SK-N-SH (cell line): ENCODE results near the gene SIPA1L2. TPM values are rescaled to one million over a fixed set of nuclear protein-coding genes. Genes with fewer than 3 reads are reported as not detected.
A peak's percentile ranks its signal among the peaks of the same experiment; 100 is the strongest.
"Not testable (repeated sequence)": the region's sequence is repeated elsewhere in the genome, so short reads cannot be mapped to it uniquely, and the experiment has no call there.

Experiments used
- CTCF ChIA-PET: fragments of 300-600, 350-600 bp; formaldehyde crosslinking; extraction: SDS; loops from one replicate; lab custom pipeline; 2021; lab: Yijun Ruan, JAX
- POLR2A ChIA-PET: fragments of 350-600 bp; sonication (Branson Sonifier 250); formaldehyde crosslinking; extraction: SDS; loops from one replicate; lab custom pipeline; 2020; ENCODE audit warnings: antibody characterized with exemption, inconsistent platforms; lab: Yijun Ruan, JAX
- DNase-seq: peaks from one replicate; pipeline ENCODE4 v3.0.0; 2012
- H2AFZ ChIP-seq: fragments of 200-600 bp; sonication (generic); 2 replicates; pipeline ENCODE4 v1.8.1; 2016; ENCODE audit warnings: antibody characterized with exemption, mild to moderate bottlenecking, low read depth
- H3F3A ChIP-seq: fragments of 200-600 bp; sonication (generic); replicated peaks from 2 replicates; pipeline ENCODE3; 2016; ENCODE audit warnings: antibody characterized with exemption, mild to moderate bottlenecking; ENCODE audit not compliant: insufficient read depth
- H3K27ac ChIP-seq, 2 experiments: fragments of 200-500 bp in 1 of 2; fragments of 200-600 bp in 1 of 2; sonication (Bioruptor generic) in 1 of 2; sonication (generic), shearing (Covaris generic) in 1 of 2; 2 replicates each; pipeline versions ENCODE4 v1.5.1 to v1.6.1; 2014 to 2016; ENCODE audit warnings: low read depth in 2 of 2, inconsistent platforms in 1 of 2, low read length in 1 of 2, mild to moderate bottlenecking in 1 of 2, mixed read lengths in 1 of 2
- H3K27me3 ChIP-seq: fragments of 200-600 bp; sonication (generic), shearing (Covaris generic); 2 replicates; pipeline ENCODE4 v1.6.1; 2016; ENCODE audit warnings: mixed run types; ENCODE audit not compliant: insufficient read depth
- H3K36me3 ChIP-seq, 2 experiments: fragments of 200-500 bp in 1 of 2; fragments of 200-600 bp in 1 of 2; sonication (Bioruptor generic) in 1 of 2; sonication (generic) in 1 of 2; replicated peaks in 1 of 2; 2 replicates each; pipeline versions ENCODE3 to v1.5.1; 2014 to 2016; ENCODE audit warnings: low read length in 1 of 2, mild to moderate bottlenecking in 1 of 2; ENCODE audit not compliant: insufficient read depth in 2 of 2, control insufficient read depth in 1 of 2
- H3K4me1 ChIP-seq, 2 experiments: fragments of 200-500 bp in 1 of 2; fragments of 200-600 bp in 1 of 2; sonication (Bioruptor generic) in 1 of 2; sonication (generic), shearing (Covaris generic) in 1 of 2; 2 replicates each; pipeline versions ENCODE4 v1.5.1 to v1.6.1; 2014 to 2016; ENCODE audit warnings: low read depth in 1 of 2, low read length in 1 of 2, mixed run types in 1 of 2; ENCODE audit not compliant: insufficient read depth in 2 of 2, control insufficient read depth in 1 of 2
- H3K4me2 ChIP-seq: fragments of 200-600 bp; sonication (generic), shearing (Covaris generic); 2 replicates; pipeline ENCODE4 v1.6.1; 2017; ENCODE audit warnings: mixed run types
- H3K4me3 ChIP-seq, 2 experiments: fragments of 200-500 bp in 1 of 2; fragments of 200-600 bp in 1 of 2; sonication (Bioruptor generic) in 1 of 2; sonication (generic), shearing (Covaris generic) in 1 of 2; 2 replicates each; pipeline versions ENCODE4 v1.5.1 to v1.8.1; 2014 to 2016; ENCODE audit warnings: low read depth in 2 of 2, inconsistent platforms in 1 of 2, low read length in 1 of 2, mild to moderate bottlenecking in 1 of 2, mixed read lengths in 1 of 2, moderate library complexity in 1 of 2
- H3K79me2 ChIP-seq: fragments of 200-600 bp; sonication (generic); 2 replicates; pipeline ENCODE4 v1.8.1; 2017; ENCODE audit warnings: mild to moderate bottlenecking; ENCODE audit not compliant: insufficient read depth
- H3K9ac ChIP-seq: fragments of 200-600 bp; sonication (generic); 2 replicates; pipeline ENCODE4 v1.6.1; 2017; ENCODE audit warnings: mixed run types
- H3K9me2 ChIP-seq: fragments of 200-600 bp; sonication (generic); 2 replicates; pipeline ENCODE4 v1.6.1; 2017; ENCODE audit warnings: mixed run types
- H3K9me3 ChIP-seq: fragments of 200-600 bp; sonication (generic); 2 replicates; pipeline ENCODE4 v1.6.1; 2017; ENCODE audit warnings: mixed run types, mild to moderate bottlenecking, moderate library complexity
- H4K20me1 ChIP-seq: fragments of 200-600 bp; sonication (generic); 2 replicates; pipeline ENCODE4 v1.6.1; 2017; ENCODE audit warnings: mild to moderate bottlenecking, mixed run types; ENCODE audit not compliant: insufficient read depth
- CTCF ChIP-seq: fragments of 200-600 bp; sonication (generic); IDR thresholded peaks from 2 replicates; pipeline ENCODE4 v1.6.1; 2017; ENCODE audit warnings: antibody characterized with exemption, mild to moderate bottlenecking, moderate library complexity
- ELF1 ChIP-seq: IDR thresholded peaks from 2 replicates; pipeline ENCODE4 v1.4.0; 2012
- EP300 ChIP-seq, 2 experiments: IDR thresholded peaks; 2 replicates each; pipeline versions ENCODE4 v1.4.0 to v1.6.1; 2012; ENCODE audit warnings: borderline replicate concordance in 1 of 2, low read depth in 1 of 2, low read length in 1 of 2
- FOXM1 ChIP-seq: IDR thresholded peaks from 2 replicates; pipeline ENCODE4 v1.4.0; 2012; ENCODE audit warnings: low read depth, mild to moderate bottlenecking
- IRF3 ChIP-seq: fragments of 150-350 bp; IDR thresholded peaks from 2 replicates; pipeline ENCODE4 v1.6.1; 2016; ENCODE audit warnings: mild to moderate bottlenecking, low read depth, low read length
- NFIC ChIP-seq: IDR thresholded peaks from 2 replicates; pipeline ENCODE4 v1.4.0; 2012; ENCODE audit warnings: borderline replicate concordance
- NRF1 ChIP-seq: IDR thresholded peaks from 2 replicates; pipeline ENCODE4 v1.6.1; 2012; ENCODE audit warnings: low read depth, mild to moderate bottlenecking, low read length
- PBX3 ChIP-seq: IDR thresholded peaks from 2 replicates; pipeline ENCODE4; 2012
- RAD21 ChIP-seq: IDR thresholded peaks from 2 replicates; pipeline ENCODE4 v1.6.1; 2012; ENCODE audit warnings: mild to moderate bottlenecking, low read length
- RXRA ChIP-seq: IDR thresholded peaks from 2 replicates; pipeline ENCODE4 v1.4.0; 2012; ENCODE audit warnings: low read depth, mild to moderate bottlenecking, borderline replicate concordance
- TCF12 ChIP-seq: IDR thresholded peaks from 2 replicates; pipeline ENCODE4 v1.4.0; 2012
- TEAD4 ChIP-seq: IDR thresholded peaks from 2 replicates; pipeline ENCODE4 v1.4.0; 2012; ENCODE audit warnings: mild to moderate bottlenecking, borderline replicate concordance; ENCODE audit not compliant: insufficient read depth
- ZBTB33 ChIP-seq: IDR thresholded peaks from 2 replicates; pipeline ENCODE4 v1.4.0; 2012; ENCODE audit warnings: low read depth, borderline replicate concordance
- WGBS: methylation state at CpG from one replicate; pipeline ENCODE4 v1.1.6; 2017; ENCODE audit warnings: low lambda C conversion rate; 5-methylcytosine and 5-hydroxymethylcytosine counted together
- polyA plus RNA-seq, 3 experiments: library from polyadenylated mRNA; depleted of rRNA; stranded (reverse); fragments of >200 nt; gene quantifications; 2 replicates each; pipeline ENCODE4 v1.2.3, GENCODE V29; 2012

The SIPA1L2 gene
- polyA plus RNA-seq, 1 of the 3 experiments (the other 2 are of a cell fraction), result 0.48 TPM

GRCh38 chr1:232611834-232612233, 18.1 kb downstream of the SIPA1L2 start:
- Histone ChIP-seq H3K9ac (no peak overlapping the region), H3K36me3 (no peaks in the 10 kb centered on the region), H3K79me2 (no peaks in the 10 kb centered on the region), H3F3A (no peaks in the 10 kb centered on the region), H2AFZ (no peak overlapping the region), H3K4me1 (peaks cover 0 to 10% of the 10 kb centered on the region in 2 experiments; a peak in 3 of 4 replicates), H3K27me3 (no peaks in the 10 kb centered on the region), H3K4me3 (no peak overlapping the region), H4K20me1 (no peaks in the 10 kb centered on the region), H3K4me2 (no peak overlapping the region), H3K27ac (no peak overlapping the region), H3K9me3 (no peaks in the 10 kb centered on the region), H3K9me2 (no peaks in the 10 kb centered on the region)
- no peak for DNase-seq
- ChIA-PET POLR2A (no interaction called here), CTCF (no interaction called here)
- TF ChIP-seq CTCF, result 0 out of 2 replicates have a peak, but pooled peaks have one; percentile 8
- no peak for TF ChIP-seq ELF1
- no peak for TF ChIP-seq RXRA
- 80% methylated on average over 7 of the region's 7 CpGs for WGBS

GRCh38 chr1:232610902-232611745, 18.8 kb downstream of the SIPA1L2 start:
- H3K4me2 ChIP-seq, DNase-seq: not testable (repeated sequence)

GRCh38 chr1:232610192-232610901, 19.6 kb downstream of the SIPA1L2 start:
- Histone ChIP-seq H3F3A (no peaks in the 10 kb centered on the region), H3K27ac (no peak overlapping the region), H3K4me2 (no peak overlapping the region), H3K9me3 (no peaks in the 10 kb centered on the region), H4K20me1 (no peaks in the 10 kb centered on the region), H3K27me3 (no peaks in the 10 kb centered on the region), H3K4me1 (peaks cover 0 to 10% of the 10 kb centered on the region in 2 experiments; a peak in 3 of 4 replicates), H3K9ac (no peak overlapping the region), H3K4me3 (no peak overlapping the region), H3K9me2 (no peaks in the 10 kb centered on the region), H3K36me3 (no peaks in the 10 kb centered on the region), H2AFZ (no peak overlapping the region), H3K79me2 (no peaks in the 10 kb centered on the region)
- CTCF ChIA-PET, result no interaction called here
- POLR2A ChIA-PET, result no interaction called here
- DNase-seq, result no peak
- WGBS, result 63% methylated on average over 6 of the region's 6 CpGs
- no peak for TF ChIP-seq TEAD4
- no peak for TF ChIP-seq RAD21
- TF ChIP-seq TCF12, result no peak
- TF ChIP-seq EP300 (IDR thresholded peaks at IDR 0.05; ENCODE audit: borderline replicate concordance in 1 of 2, low read depth in 1 of 2, low read length in 1 of 2), result no peak
- TF ChIP-seq ELF1, result no peak
- TF ChIP-seq NFIC, result no peak
- TF ChIP-seq PBX3, result no peak
- no peak for TF ChIP-seq ZBTB33
- no peak for TF ChIP-seq NRF1
- TF ChIP-seq FOXM1, result no peak
- no peak for TF ChIP-seq IRF3

More at GRCh38 chr1:232610902-232611745, 18.8 kb downstream of the SIPA1L2 start:
- H3K9me2 ChIP-seq, H3K9ac ChIP-seq, H3K27ac ChIP-seq, H3K4me1 ChIP-seq, H3K4me3 ChIP-seq, H4K20me1 ChIP-seq, POLR2A ChIA-PET, H3K27me3 ChIP-seq, H3K36me3 ChIP-seq, H3K79me2 ChIP-seq, H3F3A ChIP-seq, H2AFZ ChIP-seq, H3K9me3 ChIP-seq, CTCF ChIA-PET: not testable (repeated sequence)
- 68% methylated on average over 11 of the region's 11 CpGs for WGBS
